Activated CD4-positive, alpha-beta T cell treated with anti-CD3 and anti-CD28 coated beads for 36 hours (primary cell): ENCODE data around the gene SNRNP35. TPM values are rescaled to one million over a fixed set of nuclear protein-coding genes. Genes with fewer than 3 reads are reported as not detected.
"Not testable (repeated sequence)": the region's sequence is repeated elsewhere in the genome, so short reads cannot be mapped to it uniquely, and the experiment has no call there.

Experiments
- ATAC-seq: fragments of 200-7000 bp; cut with Tn5 transposase; one replicate; pipeline ENCODE4 v1.10.0; 2021; ENCODE audit warnings: mild to moderate bottlenecking, moderate library complexity
- CTCF ChIA-PET: fragments of 350-600 bp; sonication (Branson Sonifier 250); formaldehyde crosslinking; loops from one replicate; lab custom pipeline; 2021; ENCODE audit warnings: antibody characterized with exemption; lab: Charles Lee
- POLR2A ChIA-PET: fragments of 350-600 bp; sonication (Branson Sonifier 250); formaldehyde crosslinking; loops from one replicate; lab custom pipeline; 2021; ENCODE audit warnings: antibody characterized with exemption, inconsistent platforms; lab: Charles Lee
- DNase-seq: peaks from one replicate; pipeline ENCODE4 v3.0.0-alpha.2; 2020
- H3K27ac Mint-ChIP-seq: one replicate; pipeline ENCODE4 v1.8.0; 2021; ENCODE audit warnings: mixed read lengths
- H3K27me3 Mint-ChIP-seq: one replicate; pipeline ENCODE4 v1.8.0; 2021; ENCODE audit warnings: mixed read lengths
- H3K36me3 Mint-ChIP-seq: one replicate; pipeline ENCODE4 v1.8.0; 2021; ENCODE audit warnings: low read depth, mixed read lengths
- H3K4me1 Mint-ChIP-seq: one replicate; pipeline ENCODE4 v1.8.0; 2021; ENCODE audit warnings: mixed read lengths
- H3K4me3 Mint-ChIP-seq: one replicate; pipeline ENCODE4 v1.8.0; 2021; ENCODE audit warnings: mild to moderate bottlenecking, moderate library complexity, mixed read lengths
- H3K9me3 Mint-ChIP-seq: one replicate; pipeline ENCODE4 v1.8.0; 2021; ENCODE audit warnings: low read depth, mixed read lengths
- intact Hi-C, 2 experiments: fragments of 100-400 bp; cut with DNase I in 1 of 2; cut with micrococcal nuclease in 1 of 2; formaldehyde crosslinking; loops; one replicate each; pipeline versions ENCODE4 v1.14.2 to v1.15.1; 2022 to 2024; cut with DNase I, micrococcal nuclease
- total RNA-seq, 2 experiments: library from RNA; stranded (reverse); gene quantifications; one replicate each; pipeline ENCODE4 v1.2.3, GENCODE V29; 2021

The SNRNP35 gene, protein sequence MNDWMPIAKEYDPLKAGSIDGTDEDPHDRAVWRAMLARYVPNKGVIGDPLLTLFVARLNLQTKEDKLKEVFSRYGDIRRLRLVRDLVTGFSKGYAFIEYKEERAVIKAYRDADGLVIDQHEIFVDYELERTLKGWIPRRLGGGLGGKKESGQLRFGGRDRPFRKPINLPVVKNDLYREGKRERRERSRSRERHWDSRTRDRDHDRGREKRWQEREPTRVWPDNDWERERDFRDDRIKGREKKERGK
- total RNA-seq = 10 to 100 TPM; 24.1 to 24.8 TPM

DNA sequence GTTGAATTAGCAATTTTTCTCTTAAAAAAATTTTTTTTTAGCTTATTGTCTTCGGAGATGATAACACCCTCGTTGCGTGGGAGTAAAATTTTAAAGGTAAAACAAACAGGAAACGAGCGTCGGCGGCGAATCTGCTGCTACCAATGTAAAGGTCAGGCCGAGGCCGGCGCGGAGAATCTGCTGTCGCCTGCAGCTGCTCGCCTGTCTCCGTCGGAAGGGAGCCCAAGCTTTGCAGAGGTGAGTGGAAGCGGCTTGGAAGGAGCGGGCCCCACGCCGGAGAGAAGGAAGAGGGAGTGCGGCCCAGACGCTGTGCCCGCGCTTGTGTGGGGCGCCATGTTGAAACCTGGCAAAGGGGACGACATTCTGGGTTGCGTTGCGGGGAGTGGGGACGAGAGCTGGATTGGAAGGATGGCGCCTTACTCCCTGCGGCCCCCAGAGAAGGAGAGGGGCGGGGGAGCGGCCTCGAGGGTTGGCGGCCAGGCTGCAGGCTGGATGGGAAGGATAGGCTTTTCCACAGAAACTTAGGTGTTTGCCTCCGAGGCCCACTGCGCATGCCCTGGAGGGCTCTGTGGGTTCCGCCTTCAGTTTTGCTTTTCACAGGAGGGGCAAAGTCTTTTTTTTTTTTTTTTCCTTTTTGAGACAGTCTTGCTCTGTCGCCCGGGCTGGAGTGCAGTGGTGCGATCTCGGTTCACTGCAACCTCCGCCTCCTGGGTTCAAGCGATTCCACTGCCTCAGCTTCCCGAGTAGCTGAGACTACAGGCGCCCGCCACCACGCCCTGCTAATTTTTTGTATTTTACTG, at the start of gene SNRNP35:
SNRNP35 (plus strand) TSS at position 160 of the 800 bp plus-strand sequence. CDS start 7,402 bp downstream, outside the sequence.
- peaks cover 26% of the 10 kb centered on the region for H3K4me1 Mint-ChIP-seq
- POLR2A ChIA-PET = interaction anchor here (0.5 to 1.2 kb wide), 3 partner anchors 10 to 726 kb away, joined by 3 to 4 read pairs (median 3); no protein-coding TSS in a partner anchor
- DNase-seq (peak; percentile 88), ATAC-seq (peak; percentile 73)
- no peaks in the 10 kb centered on the region for H3K27me3 Mint-ChIP-seq
- H3K36me3 Mint-ChIP-seq = peaks cover 16% of the 10 kb centered on the region
- H3K27ac Mint-ChIP-seq = peak within 1 kb of the TSS; percentile 100
- H3K4me3 Mint-ChIP-seq = peak within 1 kb of the TSS; percentile 98
- intact Hi-C loops = loop anchor here (1.0 to 10.0 kb wide), 12 partner anchors 19 to 514 kb away; partner anchors contain the start of genes ATP6V0A2 (in 2 of the 2), TMED2 (in 2 of the 2), ABCB9 (in 1 of the 2) and CCDC92 (in 1 of the 2)
- no peaks in the 10 kb centered on the region for H3K9me3 Mint-ChIP-seq
- CTCF ChIA-PET = interaction anchor here (0.6 to 1.9 kb wide), 5 partner anchors 9 to 144 kb away, joined by 3 to 8 read pairs (median 3); partner anchors contain the start of gene DDX55

DNA sequence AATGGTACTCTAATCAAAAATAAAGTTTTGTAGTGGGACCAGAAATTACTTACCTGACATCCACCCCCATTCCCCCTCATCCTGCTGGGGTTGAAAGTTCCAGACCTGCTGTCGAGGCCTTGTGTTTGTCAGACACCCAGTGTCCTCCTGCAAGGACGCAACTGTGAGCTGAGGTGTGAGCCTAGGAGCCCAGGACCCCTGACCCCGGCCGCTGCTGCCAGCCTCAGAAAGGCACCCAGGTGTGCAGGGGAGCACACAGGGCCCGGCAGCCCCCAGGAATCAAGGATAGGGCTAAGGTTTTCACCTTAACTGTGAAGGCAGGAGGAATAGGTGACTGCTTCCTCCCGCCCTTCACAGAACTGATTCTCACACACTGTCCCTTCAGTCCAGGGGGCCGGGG, 49.3 kb upstream of the SNRNP35 start:
- H3K36me3 Mint-ChIP-seq = peaks cover 22% of the 10 kb centered on the region
- H3K27me3 Mint-ChIP-seq, H3K9me3 Mint-ChIP-seq, CTCF ChIA-PET, H3K27ac Mint-ChIP-seq, intact Hi-C loops, ATAC-seq, H3K4me1 Mint-ChIP-seq, DNase-seq, H3K4me3 Mint-ChIP-seq, POLR2A ChIA-PET: not testable (repeated sequence)

DNA sequence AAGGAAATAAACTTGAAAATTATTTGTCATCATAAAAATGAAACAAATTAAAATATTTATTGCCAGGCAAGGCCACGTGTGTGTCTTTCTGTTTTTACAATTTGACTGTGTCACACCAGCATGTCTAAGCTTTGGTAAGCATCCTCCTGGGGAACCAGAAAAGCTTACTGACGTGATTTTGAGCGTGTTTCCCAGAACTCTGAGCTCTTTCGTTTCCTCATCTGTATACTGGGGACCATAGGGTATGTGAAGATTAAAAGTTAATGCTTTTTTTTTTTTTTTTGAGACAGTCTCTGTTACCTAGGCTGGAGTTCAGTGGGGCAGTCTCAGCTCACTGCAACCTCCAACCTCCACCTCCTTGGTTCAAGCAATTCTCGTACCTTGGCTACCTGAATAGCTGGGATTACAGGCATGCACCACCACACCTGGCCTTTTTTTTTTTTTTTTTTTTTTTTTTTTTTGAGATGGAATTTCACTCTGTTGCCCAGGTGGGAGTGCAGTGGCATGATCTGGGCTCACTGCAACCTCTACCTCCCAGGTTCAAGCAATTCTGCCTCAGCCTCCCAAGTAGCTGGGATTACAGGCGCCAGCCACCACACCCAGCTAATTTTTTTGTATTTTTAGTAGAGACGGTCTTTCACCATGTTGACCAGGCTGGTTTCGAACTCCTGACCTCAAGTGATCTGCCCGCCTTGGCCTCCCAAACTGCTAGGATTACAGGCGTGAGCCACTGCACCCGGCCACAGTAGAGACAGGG, 48.5 kb upstream of the SNRNP35 start:
- H3K9me3 Mint-ChIP-seq, POLR2A ChIA-PET, H3K4me3 Mint-ChIP-seq, intact Hi-C loops, DNase-seq, H3K4me1 Mint-ChIP-seq, ATAC-seq, H3K27me3 Mint-ChIP-seq: not testable (repeated sequence)
- H3K27ac Mint-ChIP-seq = peak overlapping the region; percentile 19
- CTCF ChIA-PET = interaction anchor here (1.1 to 1.8 kb wide), 3 partner anchors 10 to 74 kb away, joined by 3 read pairs; no protein-coding TSS in a partner anchor
- peaks cover 23% of the 10 kb centered on the region for H3K36me3 Mint-ChIP-seq

DNA sequence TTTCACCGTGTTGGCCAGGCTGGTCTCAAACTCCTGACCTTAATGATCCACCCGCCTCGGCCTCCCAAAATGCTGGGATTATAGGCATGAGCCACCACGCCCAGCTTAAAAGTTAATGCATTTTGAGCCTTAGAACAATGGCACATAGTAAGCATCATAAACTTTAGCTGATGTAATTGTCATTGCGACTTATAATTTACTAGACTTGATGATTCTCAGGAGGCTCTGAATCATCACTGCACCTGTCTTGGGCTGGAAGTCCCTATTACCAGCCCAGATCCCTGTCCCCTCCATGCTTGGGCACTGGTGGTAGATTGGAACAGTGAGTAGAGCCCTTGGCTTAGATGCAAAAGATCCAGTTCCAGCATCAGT, 47.9 kb upstream of the SNRNP35 start:
- ATAC-seq = peak; percentile 23
- Mint-ChIP-seq H3K4me1 (no peaks in the 10 kb centered on the region), H3K4me3 (no peak overlapping the region), H3K27ac (peak overlapping the region; percentile 19), H3K27me3 (no peaks in the 10 kb centered on the region), H3K36me3 (peaks cover 20% of the 10 kb centered on the region), H3K9me3 (no peaks in the 10 kb centered on the region)
- CTCF ChIA-PET = interaction anchor here (1.0 to 1.8 kb wide), 4 partner anchors 10 to 238 kb away, joined by 3 read pairs; no protein-coding TSS in a partner anchor
- no peak for DNase-seq
- intact Hi-C loops = no loop called here
- POLR2A ChIA-PET = no interaction called here

DNA sequence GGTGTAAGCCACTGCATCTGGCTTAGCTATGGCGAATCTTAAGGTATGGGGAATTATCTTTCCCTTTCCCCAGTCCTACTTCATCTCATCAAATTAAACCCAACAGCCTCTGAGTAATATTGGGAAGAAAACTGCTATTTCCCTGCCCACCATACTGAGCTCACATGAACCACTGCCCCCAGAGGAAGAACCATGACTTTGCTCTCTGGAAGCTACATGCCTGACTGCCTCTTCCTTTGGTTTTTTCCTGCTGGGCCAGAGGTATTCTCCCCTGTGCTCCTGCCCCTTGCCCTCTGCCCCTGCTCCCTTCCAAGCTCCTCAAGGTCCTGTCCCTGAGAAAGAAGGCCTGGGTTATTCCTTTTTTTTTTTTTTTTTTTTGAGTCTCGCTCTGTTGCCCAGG, 36.6 kb upstream of the SNRNP35 start:
- ATAC-seq = peak; percentile 19
- Mint-ChIP-seq H3K4me3 (no peak overlapping the region), H3K27ac (no peak overlapping the region), H3K9me3 (no peaks in the 10 kb centered on the region), H3K4me1 (no peaks in the 10 kb centered on the region), H3K36me3 (peaks cover 34% of the 10 kb centered on the region), H3K27me3 (no peaks in the 10 kb centered on the region)
- no peak for DNase-seq
- intact Hi-C loops = no loop called here
- POLR2A ChIA-PET = no interaction called here
- CTCF ChIA-PET = interaction anchor here (0.6 to 1.1 kb wide), 2 partner anchors 162 to 181 kb away, joined by 3 read pairs; partner anchors contain the start of gene DDX55

DNA sequence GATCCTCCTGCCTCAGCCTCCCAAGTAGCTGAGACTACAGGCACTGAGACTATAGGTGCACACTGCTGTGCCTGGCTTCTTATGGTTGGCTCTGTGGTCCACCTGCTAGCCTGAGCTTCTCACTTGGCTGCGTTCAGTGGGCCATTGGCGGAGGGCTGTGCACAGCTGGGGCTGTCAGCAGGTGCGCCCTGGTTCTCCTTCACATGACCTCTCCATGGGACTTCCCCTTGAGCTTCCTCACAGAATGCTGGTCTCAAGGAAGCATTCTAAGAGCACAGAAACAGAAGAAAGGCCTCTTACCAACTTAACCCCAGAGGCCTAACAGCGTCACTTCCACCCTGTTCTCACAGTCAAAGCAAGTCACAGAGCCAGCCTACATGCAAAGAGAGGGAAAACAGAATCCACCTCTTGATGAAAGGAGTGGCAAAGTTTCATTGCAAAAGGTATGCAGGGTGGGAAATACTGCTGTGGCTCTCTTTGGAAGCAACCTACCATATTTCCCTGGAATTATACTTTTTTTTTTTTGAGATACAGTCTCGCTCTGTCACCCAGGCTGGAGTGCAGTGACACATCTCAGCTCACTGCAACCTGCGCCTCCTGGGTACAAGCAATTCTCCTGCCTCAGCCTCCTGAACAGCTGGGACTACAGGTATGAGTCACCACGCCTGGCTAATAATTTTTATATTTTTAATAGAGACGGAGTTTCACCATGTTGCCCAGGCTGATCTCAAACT, 30.7 kb upstream of the SNRNP35 start:
- Mint-ChIP-seq H3K4me3 (peak overlapping the region; percentile 40), H3K36me3 (peaks cover 55% of the 10 kb centered on the region), H3K27me3 (no peaks in the 10 kb centered on the region), H3K9me3 (no peaks in the 10 kb centered on the region), H3K27ac (peak overlapping the region; percentile 84), H3K4me1 (peaks cover 35% of the 10 kb centered on the region)
- ChIA-PET CTCF (interaction anchor here (0.6 to 1.6 kb wide), 3 partner anchors 21 to 194 kb away, joined by 3 to 7 read pairs (median 4); partner anchors contain the start of genes MPHOSPH9 and MTRFR), POLR2A (interaction anchor here (0.6 to 2.4 kb wide), 4 partner anchors 10 to 125 kb away, joined by 4 to 7 read pairs (median 5); partner anchors contain the start of gene KMT5A)
- intact Hi-C loops = loop anchor here (1.0 to 5.0 kb wide), 2 partner anchors 38 to 155 kb away; partner anchors contain the start of gene TMED2 (in 1 of the 2)
- peak; percentile 53 for DNase-seq
- peak; percentile 79 for ATAC-seq

DNA sequence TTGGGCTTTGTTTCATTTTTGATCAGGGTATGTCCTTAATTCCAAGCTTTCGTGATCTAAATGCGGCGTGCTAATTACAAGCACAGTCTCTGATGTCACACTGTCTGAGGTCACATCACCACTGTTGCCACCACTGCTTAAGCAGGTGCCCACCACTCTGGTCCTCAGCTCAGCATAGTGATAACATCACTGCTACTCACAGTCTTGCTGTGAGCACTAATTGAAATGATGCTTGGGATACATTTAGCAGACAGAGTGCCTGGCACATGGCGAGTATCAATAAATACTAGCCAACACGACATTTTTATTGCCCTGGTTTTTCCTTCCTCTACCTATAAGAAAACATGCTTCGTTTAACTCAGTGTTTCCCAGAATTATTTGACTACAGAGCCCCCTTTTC, 29.3 kb upstream of the SNRNP35 start:
- Mint-ChIP-seq H3K27ac (peak overlapping the region; percentile 84), H3K4me1 (peaks cover 47% of the 10 kb centered on the region), H3K36me3 (peaks cover 56% of the 10 kb centered on the region), H3K4me3 (no peak overlapping the region), H3K9me3 (no peaks in the 10 kb centered on the region), H3K27me3 (no peaks in the 10 kb centered on the region)
- ATAC-seq (no peak), DNase-seq (no peak)
- ChIA-PET CTCF (interaction anchor here (0.6 to 1.6 kb wide), 4 partner anchors 20 to 153 kb away, joined by 3 to 7 read pairs (median 4); no protein-coding TSS in a partner anchor), POLR2A (interaction anchor here (2.4 kb wide), 1 partner anchor 44 kb away, joined by 7 read pairs; the partner anchor contains the start of gene KMT5A)
- intact Hi-C loops = loop anchor here (1.0 to 5.0 kb wide), 3 partner anchors 8 to 154 kb away; partner anchors contain the start of genes RILPL2 (in 2 of the 2) and TMED2 (in 1 of the 2)

DNA sequence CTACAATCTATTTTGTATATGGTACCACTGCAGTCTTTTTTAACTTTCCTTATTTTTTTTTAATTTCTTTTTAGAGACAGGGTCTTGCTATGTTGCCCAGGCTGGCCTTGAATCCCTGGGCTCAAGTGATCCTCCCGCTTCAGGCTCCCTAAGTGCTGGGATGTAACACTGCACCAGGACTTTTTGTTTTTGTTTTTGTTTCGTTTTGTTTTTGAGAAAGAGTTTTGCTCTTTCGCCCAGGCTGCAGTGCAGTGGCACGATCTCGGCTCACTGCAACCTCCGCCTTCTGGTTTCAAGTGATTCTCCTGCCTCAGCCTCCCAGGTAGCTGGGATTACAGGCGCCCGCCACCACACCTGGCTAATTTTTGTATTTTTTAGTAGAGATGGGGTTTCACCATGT, 28.8 kb upstream of the SNRNP35 start:
- CTCF ChIA-PET = interaction anchor here (0.6 to 0.9 kb wide), 3 partner anchors 49 to 153 kb away, joined by 3 to 4 read pairs (median 3); no protein-coding TSS in a partner anchor
- not testable (repeated sequence) for H3K9me3 Mint-ChIP-seq, H3K4me3 Mint-ChIP-seq, H3K27me3 Mint-ChIP-seq, ATAC-seq, DNase-seq
- Mint-ChIP-seq H3K27ac (peak overlapping the region; percentile 84), H3K36me3 (peaks cover 57% of the 10 kb centered on the region), H3K4me1 (peaks cover 51% of the 10 kb centered on the region)
- POLR2A ChIA-PET = interaction anchor here (2.4 kb wide), 1 partner anchor 45 kb away, joined by 7 read pairs; the partner anchor contains the start of gene KMT5A
- intact Hi-C loops = loop anchor here in 1 of 2 experiments (2.0 to 5.0 kb wide), 2 partner anchors 66 to 153 kb away; partner anchors contain the start of gene TMED2

DNA sequence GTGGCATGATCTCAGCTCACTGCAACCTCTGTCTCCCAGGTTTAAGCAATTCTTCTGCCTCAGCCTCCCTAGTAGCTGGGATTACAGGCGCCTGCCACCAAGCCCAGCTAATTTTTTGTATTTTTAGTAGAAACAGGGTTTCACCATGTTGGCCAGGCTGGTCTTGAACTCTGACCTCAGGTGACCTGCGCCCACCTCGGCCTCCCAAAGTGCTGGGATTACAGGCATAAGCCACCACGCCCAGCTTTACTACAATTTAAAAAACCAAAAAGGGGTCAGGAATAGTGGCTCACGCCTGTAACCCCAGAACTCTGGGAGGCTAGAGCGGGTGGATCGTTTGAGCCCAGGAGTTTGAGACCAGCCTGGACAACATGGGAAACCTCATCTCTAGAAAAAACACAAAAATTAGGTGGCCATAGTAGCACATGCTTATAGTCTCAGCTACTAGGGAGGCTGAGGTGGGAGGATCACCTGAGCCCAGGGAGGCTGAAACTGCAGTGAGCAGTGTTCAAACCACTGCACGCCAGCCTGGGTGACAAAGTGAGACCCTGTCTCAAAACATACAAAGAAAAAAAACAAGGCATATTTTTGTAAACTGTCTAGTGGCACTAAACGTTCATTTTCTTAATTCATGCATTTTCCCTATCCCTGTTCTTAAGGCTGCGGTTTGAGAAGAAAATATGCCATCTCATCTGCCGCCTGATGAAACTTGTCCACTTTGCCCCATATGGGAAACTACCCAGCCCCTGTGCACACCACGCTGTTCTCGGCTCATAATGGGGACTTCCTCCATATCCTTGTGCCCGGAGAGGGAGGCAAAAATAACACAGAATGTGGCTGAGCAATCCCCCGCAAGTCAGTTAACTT, 25.8 kb upstream of the SNRNP35 start:
- DNase-seq (peak; percentile 67), ATAC-seq (peak; percentile 30)
- ChIA-PET POLR2A (interaction anchor here (0.7 kb wide), 1 partner anchor 279 kb away, joined by 9 read pairs; no protein-coding TSS in a partner anchor), CTCF (interaction anchor here (1.7 kb wide), 1 partner anchor 17 kb away, joined by 3 read pairs; no protein-coding TSS in a partner anchor)
- intact Hi-C loops = loop anchor here (5.0 to 10.0 kb wide), 3 partner anchors 35 to 1483 kb away; partner anchors contain the start of genes UBC (in 1 of the 2) and VPS37B (in 1 of the 2)
- Mint-ChIP-seq H3K4me1 (peaks cover 57% of the 10 kb centered on the region), H3K4me3 (peak overlapping the region; percentile 95), H3K36me3 (peaks cover 53% of the 10 kb centered on the region), H3K27ac (peak overlapping the region; percentile 93)
- H3K27me3 Mint-ChIP-seq, H3K9me3 Mint-ChIP-seq: not testable (repeated sequence)
